NCI-H2227 (cell line): ENCODE measurements around the gene ZC3H8.
"Not testable (repeated sequence)": the region's sequence is repeated elsewhere in the genome, so short reads cannot be mapped to it uniquely, and the experiment has no call there.

Experiments
- DNase-seq: peaks from one replicate; lab custom pipeline; 2025; ENCODE audit not compliant: unreplicated experiment; lab: John Stamatoyannopoulos, UW

Gene ZC3H8

DNA sequence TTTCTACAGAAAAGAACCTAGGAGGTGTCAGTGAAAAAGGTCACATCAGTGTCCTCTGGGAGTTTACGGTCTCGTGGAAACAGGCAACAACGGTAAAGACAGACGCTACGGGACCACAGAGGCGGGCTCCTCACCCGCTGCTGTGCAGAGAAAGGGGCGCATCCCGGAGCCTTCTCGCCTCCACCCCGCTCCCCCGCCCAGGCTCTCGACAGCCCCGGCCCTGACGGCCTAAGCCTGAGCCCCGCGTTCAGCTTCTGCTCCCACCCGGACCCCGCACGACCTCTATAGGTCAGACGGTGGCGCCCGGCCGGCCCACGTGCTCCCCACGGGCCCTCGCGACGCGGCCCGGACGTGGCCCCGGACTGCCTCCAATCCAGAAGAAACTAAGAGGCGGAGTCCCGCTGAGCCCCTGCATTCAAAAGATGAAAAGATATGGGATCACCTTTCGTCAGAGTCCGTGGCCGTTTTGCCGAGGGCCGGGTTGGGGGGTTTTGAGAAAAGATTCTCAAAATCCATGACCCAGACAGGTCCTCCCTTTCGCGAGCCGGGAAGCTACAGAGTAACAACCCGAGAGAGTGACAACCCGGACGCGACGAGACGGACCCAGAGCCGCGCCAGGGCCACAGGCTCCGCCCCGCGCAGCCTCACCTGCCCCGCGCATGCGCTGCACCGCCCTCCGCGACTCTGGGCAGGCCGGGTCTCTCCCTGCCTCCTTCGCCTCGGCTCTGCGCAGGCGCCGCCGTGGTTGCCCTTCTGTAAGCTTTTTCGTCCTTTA, at the start of gene ZC3H8:
TSS of gene ZC3H8 (minus strand) at position 577 of the 775 bp plus-strand sequence. CDS start at position 516, 61 bp downstream.
- DNase-seq = peak; percentile 95

GRCh38 chr2:112304298-112304941, 49.6 kb upstream of the ZC3H8 start:
- DNase-seq = no peak

GRCh38 chr2:112301973-112302372, 47.1 kb upstream of the ZC3H8 start:
- DNase-seq = no peak

DNA sequence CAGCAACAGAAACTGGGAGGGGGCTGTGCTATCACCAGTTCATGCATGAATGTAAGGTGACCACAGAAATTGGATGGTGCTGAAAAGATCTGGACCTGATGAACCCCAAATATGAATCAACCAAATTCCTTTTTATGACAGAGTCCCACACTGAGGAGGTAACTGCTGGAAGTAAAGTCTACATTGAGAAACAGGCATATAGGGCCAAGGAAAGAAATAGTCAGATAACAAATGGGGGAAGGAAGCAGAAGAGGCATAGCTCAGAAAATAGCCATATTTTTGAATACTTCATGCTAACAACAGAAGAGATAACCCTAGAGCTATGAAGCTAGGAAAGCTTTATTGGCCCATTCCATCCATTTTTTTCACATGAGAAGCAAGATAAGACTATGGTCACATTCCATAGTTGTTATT, 46.3 kb upstream of the ZC3H8 start:
- DNase-seq = no peak

- no peak for DNase-seq
Measured at GRCh38 chr2:112296407-112296806, 41.6 kb upstream of the ZC3H8 start.

DNA sequence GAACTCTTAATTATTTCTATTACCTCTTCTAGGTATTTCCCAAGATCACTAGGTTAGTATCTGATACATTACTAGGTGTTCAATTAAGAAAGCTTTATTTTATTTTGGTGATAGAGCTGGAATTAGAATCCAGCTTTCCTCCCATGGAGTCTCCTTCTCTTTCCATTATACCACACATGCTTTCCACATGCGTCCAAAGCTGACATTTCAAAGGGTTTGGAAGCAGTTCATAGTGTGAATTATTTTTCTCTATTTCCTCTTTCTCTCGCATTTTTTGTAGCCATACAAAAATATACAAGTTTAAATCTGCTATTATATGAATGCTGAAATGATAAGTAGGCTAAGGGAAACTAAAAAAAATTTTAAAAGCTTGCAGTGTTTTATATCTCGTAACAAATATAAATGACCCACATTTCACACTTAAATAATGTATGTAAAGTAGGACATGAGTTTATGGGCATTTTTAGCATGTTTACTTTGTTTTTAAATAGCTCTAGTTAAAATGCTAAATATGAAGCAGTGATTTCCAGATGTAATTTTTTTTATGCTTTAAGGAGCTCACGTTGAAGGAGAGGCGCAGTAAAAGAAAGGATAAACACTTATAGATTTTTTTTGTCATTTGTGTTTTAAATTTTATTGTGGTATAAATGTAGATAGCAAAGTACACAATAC, 40.7 kb upstream of the ZC3H8 start:
- no peak for DNase-seq

DNA sequence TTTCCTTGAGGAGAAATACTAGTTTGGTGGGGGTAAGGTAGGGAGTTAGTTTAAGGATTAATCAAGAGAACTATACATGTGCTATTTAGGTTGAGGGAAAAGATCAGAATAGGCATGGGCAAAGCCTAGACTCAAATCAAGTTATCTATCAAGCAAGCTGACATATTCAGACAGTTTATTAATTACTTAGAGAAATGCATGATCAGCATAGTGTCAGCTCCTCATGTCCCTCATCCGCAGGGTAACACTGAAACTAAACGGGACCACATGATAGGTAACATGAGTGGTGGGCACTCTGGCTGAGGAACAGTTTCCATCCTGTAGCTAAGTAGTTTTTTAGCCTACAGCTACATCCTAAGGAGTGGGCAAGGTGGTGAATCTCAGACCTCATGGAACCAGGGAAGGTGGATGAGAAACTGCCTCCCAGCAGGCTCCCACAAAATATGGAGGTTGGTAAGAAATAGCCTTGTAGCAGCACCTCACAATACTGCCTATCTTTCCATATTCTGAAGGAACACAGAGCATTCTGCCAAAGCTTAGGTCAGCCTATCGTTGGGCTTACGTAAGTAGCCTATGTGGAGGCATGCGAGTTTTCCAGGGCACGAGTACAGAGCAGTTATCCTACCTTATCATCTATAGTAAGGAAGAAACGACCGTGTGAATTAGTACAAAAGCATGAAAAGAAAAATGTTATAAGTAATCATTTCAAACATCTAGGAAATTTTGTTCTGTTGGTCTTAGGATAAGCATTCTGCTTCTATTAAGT, 39.0 kb upstream of the ZC3H8 start:
- DNase-seq = no peak

DNA sequence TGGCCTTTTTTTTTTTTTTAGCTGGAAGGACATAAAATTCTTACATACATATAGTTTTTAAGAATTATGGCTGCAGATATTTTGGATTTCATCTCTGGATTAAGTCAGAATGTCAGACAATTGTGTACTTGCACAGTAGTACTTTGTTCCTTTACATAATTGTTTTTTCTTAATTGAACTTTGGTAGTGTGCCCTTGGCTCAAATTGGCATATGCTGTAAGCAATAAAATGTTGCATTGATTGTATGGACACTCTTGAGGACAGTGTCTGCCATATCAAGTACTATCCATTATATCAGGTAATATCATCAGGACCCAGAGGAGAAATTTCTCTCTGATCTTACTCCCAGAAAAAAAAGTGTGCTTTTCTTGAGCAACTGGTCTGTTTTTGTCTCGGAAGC, 35.8 kb upstream of the ZC3H8 start:
- no peak for DNase-seq

DNA sequence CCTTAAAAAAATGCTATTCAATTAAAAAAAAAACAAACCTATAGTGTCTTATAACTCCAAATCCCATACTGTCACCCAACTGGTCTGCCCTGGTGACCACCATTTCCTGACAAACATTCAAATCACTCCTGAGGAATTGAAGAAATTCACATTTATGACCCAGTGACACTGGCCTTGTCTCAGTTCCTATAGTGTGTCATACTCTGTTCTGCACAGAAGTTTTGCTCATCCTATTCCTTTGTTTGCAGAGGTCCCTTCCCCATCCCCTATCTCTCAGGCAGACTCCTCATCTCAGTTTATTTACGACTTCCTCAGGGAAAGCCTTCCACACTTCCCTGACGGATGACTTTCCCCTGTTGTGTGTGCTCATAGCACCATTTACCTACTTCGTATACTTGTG, 35.2 kb upstream of the ZC3H8 start:
- DNase-seq = no peak

DNA sequence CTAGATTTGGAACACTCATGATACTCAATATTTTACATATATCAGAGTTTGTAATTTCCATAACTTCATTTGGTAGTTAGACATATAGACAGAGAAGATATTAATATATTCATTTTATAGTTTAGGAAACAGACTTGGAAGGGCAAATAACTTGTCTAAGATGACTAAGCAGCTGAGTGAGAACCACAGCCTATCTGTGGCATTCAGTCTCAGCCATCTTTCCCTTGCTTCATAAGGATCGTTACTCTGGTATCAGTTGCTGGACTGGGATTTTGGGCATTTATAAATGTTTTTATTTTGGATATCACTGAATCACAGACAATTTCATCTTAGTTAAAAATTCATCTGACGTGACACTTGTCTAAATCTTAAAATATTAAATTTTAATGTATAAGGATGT, 28.7 kb upstream of the ZC3H8 start:
- DNase-seq = not testable (repeated sequence)

DNA sequence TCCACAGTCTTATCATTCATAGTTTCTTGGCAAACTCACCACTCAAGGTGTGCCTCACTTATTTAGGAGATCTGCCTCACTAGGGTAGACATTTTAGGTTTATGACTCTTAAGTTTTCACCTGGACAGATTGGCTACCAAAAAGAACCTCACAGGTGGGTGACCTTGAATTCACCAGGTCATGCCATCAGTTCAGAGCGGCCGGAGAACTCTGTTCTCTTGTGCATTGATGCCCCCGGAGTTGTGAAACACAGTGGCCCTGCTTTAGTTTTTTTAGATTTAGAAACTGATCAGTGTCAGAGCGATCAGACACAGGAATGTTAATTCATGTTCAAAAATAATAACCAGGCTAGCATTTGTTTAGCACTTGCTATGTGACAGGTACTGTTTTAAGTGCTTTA, 27.2 kb upstream of the ZC3H8 start:
- DNase-seq = not testable (repeated sequence)

GRCh38 chr2:112277596-112278220, 22.9 kb upstream of the ZC3H8 start:
- no peak for DNase-seq

- DNase-seq = no peak
Measured at GRCh38 chr2:112276954-112277353, 22.1 kb upstream of the ZC3H8 start.

- DNase-seq = peak; percentile 91
Measured at GRCh38 chr2:112275887-112276773, 21.3 kb upstream of the ZC3H8 start.

GRCh38 chr2:112275311-112275886, 20.6 kb upstream of the ZC3H8 start, which contains the start of gene ZC3H6:
Gene ZC3H6 (plus strand): TSS chr2:112275597. CDS start chr2:112275995, 398 bp downstream.
- DNase-seq = peak; percentile 99

DNA sequence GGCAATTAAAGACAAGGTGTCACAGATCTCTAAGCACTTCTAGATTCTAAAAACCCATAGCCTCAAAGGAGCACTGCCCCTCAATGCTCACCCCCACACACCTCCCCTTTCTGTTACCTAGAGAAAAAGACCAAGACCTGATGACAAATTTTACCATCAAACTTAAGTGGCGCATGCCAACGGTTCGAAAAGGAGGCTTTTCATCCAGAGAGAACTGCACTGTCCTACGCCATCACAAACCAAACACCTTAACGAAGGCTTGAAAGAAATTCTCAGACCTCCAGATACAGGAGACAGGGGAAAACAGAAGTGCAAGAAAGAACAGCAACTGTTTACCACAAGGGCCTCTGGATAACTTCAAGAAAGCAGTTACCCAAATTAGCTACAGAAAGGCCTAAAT, 18.5 kb upstream of the ZC3H8 start:
- no peak for DNase-seq

GRCh38 chr2:112272669-112273068, 17.8 kb upstream of the ZC3H8 start:
- peak; percentile 13 for DNase-seq

DNA sequence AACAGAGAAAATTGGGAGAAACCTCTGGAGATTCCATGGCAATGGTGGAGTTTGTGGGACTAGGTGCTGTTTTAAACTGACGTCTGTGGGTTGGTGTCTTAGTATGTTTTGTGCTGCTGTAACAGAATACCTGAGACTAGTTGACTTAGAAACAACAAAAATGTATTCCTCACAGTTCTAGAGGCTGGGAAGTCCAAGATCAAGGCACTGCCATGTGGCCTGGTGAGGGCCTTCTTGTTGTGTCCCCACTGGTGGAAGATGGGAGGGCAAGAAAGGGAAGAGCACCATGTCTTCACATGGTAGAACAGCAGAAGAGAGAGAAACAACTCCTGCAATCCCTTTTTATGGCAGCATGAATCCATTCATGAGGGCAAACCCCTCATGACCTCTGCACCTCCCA, 13.7 kb upstream of the ZC3H8 start:
- no peak for DNase-seq

- no peak for DNase-seq
Measured at GRCh38 chr2:112262876-112263275, 8.0 kb upstream of the ZC3H8 start.

DNA sequence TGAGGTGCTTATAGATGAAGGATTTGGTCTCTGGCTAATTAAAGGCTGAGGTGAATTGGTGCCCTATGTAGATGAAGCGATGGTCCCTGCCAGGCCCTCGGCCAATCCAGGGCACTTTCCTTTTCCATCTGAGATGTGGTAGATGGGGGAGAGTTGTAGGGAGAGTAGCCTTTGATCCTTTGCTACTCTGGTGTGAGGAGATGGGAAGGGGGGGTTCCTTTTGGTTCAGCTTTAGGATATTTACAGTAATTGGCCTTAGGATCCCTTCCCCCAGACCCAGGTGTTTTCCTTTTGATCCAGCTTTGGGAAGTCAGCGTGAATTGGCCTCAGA, 5.4 kb upstream of the ZC3H8 start:
- DNase-seq = no peak
